WTC11 (cell line): ENCODE measurements around the gene MAML3. TPM values are rescaled to one million over a fixed set of nuclear protein-coding genes. Genes with fewer than 3 reads are reported as not detected.

ENCODE experiments used
- ATAC-seq: fragments of 200-7000 bp; cut with Tn5 transposase; 2 replicates; pipeline ENCODE4 v1.10.0; 2021; ENCODE audit warnings: mild to moderate bottlenecking, moderate library complexity
- CTCF ChIA-PET: fragments of 300-600 bp; sonication (Branson Sonifier 250); formaldehyde crosslinking; loops from one replicate; lab custom pipeline; 2021; ENCODE audit warnings: antibody characterized with exemption; lab: Charles Lee
- POLR2A ChIA-PET: fragments of 350-600 bp; sonication (Branson Sonifier 250); formaldehyde crosslinking; loops from one replicate; lab custom pipeline; 2021; ENCODE audit warnings: antibody characterized with exemption; lab: Charles Lee
- DNase-seq: peaks from one replicate; pipeline ENCODE4 v3.0.0; 2021; ENCODE audit warnings: low spot score
- H3K27ac Mint-ChIP-seq: 2 replicates; pipeline ENCODE4 v1.8.0; 2021; ENCODE audit warnings: mixed read lengths
- H3K27me3 Mint-ChIP-seq: 2 replicates; pipeline ENCODE4 v1.8.0; 2021; ENCODE audit warnings: low read depth, mild to moderate bottlenecking, moderate library complexity, mixed read lengths
- H3K36me3 Mint-ChIP-seq: 2 replicates; pipeline ENCODE4 v1.8.0; 2021; ENCODE audit warnings: mixed read lengths
- H3K4me1 Mint-ChIP-seq: 2 replicates; pipeline ENCODE4 v1.8.0; 2022; ENCODE audit warnings: mixed read lengths
- H3K4me3 Mint-ChIP-seq: 2 replicates; pipeline ENCODE4 v1.8.0; 2021; ENCODE audit warnings: mild to moderate bottlenecking, moderate library complexity, mixed read lengths
- H3K9me3 Mint-ChIP-seq: 2 replicates; pipeline ENCODE4 v1.8.0; 2021; ENCODE audit warnings: mixed read lengths
- AR ChIP-seq: fragments of 250-450 bp; sonication (Bioruptor Pico); IDR thresholded peaks from 2 replicates; pipeline ENCODE4 v1.9.0; 2021; ENCODE audit warnings: mild to moderate bottlenecking
- ETV6 ChIP-seq: sonication (generic); formaldehyde crosslinking; IDR thresholded peaks from 2 replicates; pipeline ENCODE4 v1.8.1; 2022; ENCODE audit warnings: mild to moderate bottlenecking, missing genetic modification reagents
- TCF7 ChIP-seq: sonication (generic); formaldehyde crosslinking; IDR thresholded peaks from 2 replicates; pipeline ENCODE4 v1.8.0; 2022; ENCODE audit warnings: mild to moderate bottlenecking, low read depth, missing genetic modification reagents, moderate library complexity
- TEAD4 ChIP-seq: sonication (generic); formaldehyde crosslinking; IDR thresholded peaks from 2 replicates; pipeline ENCODE4 v1.8.0; 2022; ENCODE audit warnings: mild to moderate bottlenecking, missing genetic modification reagents
- TP53 ChIP-seq: sonication (generic); formaldehyde crosslinking; IDR thresholded peaks from 2 replicates; pipeline ENCODE4 v1.8.1; 2023; ENCODE audit warnings: mild to moderate bottlenecking, missing genetic modification reagents
- ZNF263 ChIP-seq: sonication (generic); formaldehyde crosslinking; IDR thresholded peaks from 2 replicates; pipeline ENCODE4 v1.8.1; 2022; ENCODE audit warnings: low read depth, mild to moderate bottlenecking, moderate library complexity, missing genetic modification reagents
- total RNA-seq: library from RNA; stranded (reverse); gene quantifications from 3 replicates; pipeline ENCODE4 v1.2.3, GENCODE V29; 2021
- TF ChIP-seq, protein P1 (sequence below): sonication (generic); formaldehyde crosslinking; IDR thresholded peaks from 2 replicates; pipeline ENCODE4 v1.8.1; 2023; ENCODE audit warnings: mild to moderate bottlenecking, missing genetic modification reagents
- TF ChIP-seq, protein P2 (sequence below): fragments of 200-600 bp; IDR thresholded peaks from 2 replicates; pipeline ENCODE4 v1.8.0; 2022; ENCODE audit warnings: antibody characterized with exemption
- TF ChIP-seq, protein P3 (sequence below): fragments of 250-450 bp; sonication (Bioruptor Pico); conservative IDR thresholded peaks from 2 replicates; pipeline ENCODE4 v1.9.0; 2021; ENCODE audit warnings: mild to moderate bottlenecking
- TF ChIP-seq, protein P4 (sequence below): sonication (generic); formaldehyde crosslinking; IDR thresholded peaks from 2 replicates; pipeline ENCODE4 v1.8.0; 2022; ENCODE audit warnings: mild to moderate bottlenecking, missing genetic modification reagents
- TF ChIP-seq, protein P5 (sequence below): sonication (generic); formaldehyde crosslinking; IDR thresholded peaks from 2 replicates; pipeline ENCODE4 v1.8.1; 2022; ENCODE audit warnings: missing genetic modification reagents, borderline replicate concordance
- TF ChIP-seq, protein P6 (sequence below): sonication (generic); formaldehyde crosslinking; IDR thresholded peaks from 2 replicates; pipeline ENCODE4 v1.8.1; 2022; ENCODE audit warnings: low read depth, mild to moderate bottlenecking, moderate library complexity, missing genetic modification reagents, borderline replicate concordance

Gene MAML3
- total RNA-seq, 1 experiment from 2014 or later: 7.4 TPM

DNA sequence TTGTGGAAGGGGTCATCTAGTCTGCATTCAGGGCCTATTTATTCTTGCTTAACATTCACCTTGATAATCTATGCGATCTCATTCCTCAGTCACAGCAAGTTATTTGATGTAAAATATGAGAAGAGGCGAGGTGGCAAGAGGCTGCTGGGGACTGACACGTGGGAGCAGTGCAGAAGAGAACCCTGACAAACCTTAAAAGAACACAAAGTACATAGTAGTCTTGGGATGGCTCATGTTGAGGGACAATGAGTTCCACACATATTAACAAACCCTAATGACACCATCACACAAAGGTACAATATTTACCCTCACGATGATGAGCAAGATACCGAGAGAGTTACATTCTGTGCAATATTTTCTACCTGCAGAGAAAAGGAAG, 57.5 kb downstream of the MAML3 start:
- Mint-ChIP-seq H3K9me3 (no peaks in the 10 kb centered on the region), H3K4me1 (peaks cover 56% of the 10 kb centered on the region), H3K27ac (no peak overlapping the region), H3K36me3 (no peaks in the 10 kb centered on the region), H3K27me3 (no peaks in the 10 kb centered on the region), H3K4me3 (no peak overlapping the region)
- ATAC-seq: no peak
- no peak for DNase-seq
- TF ChIP-seq ZNF263 (CRISPR knock-in tag): no peak
- POLR2A ChIA-PET: no interaction called here
- CTCF ChIA-PET: no interaction called here

DNA sequence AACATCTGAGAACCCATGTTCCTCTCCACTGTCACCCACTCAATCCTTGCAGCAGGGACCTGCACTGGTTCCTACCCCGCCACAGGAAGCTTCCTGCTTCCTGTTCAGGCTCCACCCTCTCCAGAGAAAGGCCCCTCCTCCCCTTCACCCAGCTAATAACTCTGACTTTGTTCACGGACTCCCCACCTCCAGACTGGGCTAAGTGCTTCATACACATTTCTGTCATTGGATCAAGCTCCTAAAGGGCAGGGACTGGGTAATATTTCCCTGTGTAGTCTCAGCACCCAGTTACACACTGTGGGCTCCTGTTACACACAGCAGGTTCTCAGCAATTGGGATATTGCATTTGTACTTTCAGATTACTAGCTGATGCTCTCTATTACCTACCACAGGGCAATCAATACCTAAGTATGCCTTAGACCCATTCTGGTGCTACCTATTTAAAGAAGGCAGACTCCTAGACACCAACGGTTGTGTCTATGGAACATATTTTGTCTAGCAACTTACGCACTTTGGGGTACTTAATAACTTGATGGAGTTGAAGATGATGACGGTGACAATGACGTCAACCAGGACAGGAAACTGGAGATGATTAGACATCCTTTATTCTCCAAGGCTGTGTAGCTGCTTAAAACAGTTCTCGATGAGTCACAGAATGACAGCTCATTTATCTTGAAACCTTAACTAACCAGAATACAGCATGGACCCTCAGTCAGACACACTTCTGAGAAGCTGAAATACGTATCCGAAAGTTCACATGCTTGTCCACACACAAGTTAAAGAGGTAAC, 58.1 kb downstream of the MAML3 start:
- H3K4me3 Mint-ChIP-seq: no peak overlapping the region; the same call in 1 of the 2 replicates
- H3K36me3 Mint-ChIP-seq: no peaks in the 10 kb centered on the region
- ATAC-seq (peak; percentile 10; the same call in 1 of the 2 replicates), DNase-seq (no peak)
- TF ChIP-seq TP53 (CRISPR knock-in tag) (no peak), ETV6 (CRISPR knock-in tag) (no peak), TEAD4 (CRISPR knock-in tag) (no peak), AR (CRISPR knock-in tag) (no peak), TCF7 (CRISPR knock-in tag) (no peak)
- TF ChIP-seq, protein P1, sequence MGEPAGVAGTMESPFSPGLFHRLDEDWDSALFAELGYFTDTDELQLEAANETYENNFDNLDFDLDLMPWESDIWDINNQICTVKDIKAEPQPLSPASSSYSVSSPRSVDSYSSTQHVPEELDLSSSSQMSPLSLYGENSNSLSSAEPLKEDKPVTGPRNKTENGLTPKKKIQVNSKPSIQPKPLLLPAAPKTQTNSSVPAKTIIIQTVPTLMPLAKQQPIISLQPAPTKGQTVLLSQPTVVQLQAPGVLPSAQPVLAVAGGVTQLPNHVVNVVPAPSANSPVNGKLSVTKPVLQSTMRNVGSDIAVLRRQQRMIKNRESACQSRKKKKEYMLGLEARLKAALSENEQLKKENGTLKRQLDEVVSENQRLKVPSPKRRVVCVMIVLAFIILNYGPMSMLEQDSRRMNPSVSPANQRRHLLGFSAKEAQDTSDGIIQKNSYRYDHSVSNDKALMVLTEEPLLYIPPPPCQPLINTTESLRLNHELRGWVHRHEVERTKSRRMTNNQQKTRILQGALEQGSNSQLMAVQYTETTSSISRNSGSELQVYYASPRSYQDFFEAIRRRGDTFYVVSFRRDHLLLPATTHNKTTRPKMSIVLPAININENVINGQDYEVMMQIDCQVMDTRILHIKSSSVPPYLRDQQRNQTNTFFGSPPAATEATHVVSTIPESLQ (CRISPR knock-in tag): no peak
- TF ChIP-seq, protein P2, sequence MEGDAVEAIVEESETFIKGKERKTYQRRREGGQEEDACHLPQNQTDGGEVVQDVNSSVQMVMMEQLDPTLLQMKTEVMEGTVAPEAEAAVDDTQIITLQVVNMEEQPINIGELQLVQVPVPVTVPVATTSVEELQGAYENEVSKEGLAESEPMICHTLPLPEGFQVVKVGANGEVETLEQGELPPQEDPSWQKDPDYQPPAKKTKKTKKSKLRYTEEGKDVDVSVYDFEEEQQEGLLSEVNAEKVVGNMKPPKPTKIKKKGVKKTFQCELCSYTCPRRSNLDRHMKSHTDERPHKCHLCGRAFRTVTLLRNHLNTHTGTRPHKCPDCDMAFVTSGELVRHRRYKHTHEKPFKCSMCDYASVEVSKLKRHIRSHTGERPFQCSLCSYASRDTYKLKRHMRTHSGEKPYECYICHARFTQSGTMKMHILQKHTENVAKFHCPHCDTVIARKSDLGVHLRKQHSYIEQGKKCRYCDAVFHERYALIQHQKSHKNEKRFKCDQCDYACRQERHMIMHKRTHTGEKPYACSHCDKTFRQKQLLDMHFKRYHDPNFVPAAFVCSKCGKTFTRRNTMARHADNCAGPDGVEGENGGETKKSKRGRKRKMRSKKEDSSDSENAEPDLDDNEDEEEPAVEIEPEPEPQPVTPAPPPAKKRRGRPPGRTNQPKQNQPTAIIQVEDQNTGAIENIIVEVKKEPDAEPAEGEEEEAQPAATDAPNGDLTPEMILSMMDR: no peak
- TF ChIP-seq, protein P3, sequence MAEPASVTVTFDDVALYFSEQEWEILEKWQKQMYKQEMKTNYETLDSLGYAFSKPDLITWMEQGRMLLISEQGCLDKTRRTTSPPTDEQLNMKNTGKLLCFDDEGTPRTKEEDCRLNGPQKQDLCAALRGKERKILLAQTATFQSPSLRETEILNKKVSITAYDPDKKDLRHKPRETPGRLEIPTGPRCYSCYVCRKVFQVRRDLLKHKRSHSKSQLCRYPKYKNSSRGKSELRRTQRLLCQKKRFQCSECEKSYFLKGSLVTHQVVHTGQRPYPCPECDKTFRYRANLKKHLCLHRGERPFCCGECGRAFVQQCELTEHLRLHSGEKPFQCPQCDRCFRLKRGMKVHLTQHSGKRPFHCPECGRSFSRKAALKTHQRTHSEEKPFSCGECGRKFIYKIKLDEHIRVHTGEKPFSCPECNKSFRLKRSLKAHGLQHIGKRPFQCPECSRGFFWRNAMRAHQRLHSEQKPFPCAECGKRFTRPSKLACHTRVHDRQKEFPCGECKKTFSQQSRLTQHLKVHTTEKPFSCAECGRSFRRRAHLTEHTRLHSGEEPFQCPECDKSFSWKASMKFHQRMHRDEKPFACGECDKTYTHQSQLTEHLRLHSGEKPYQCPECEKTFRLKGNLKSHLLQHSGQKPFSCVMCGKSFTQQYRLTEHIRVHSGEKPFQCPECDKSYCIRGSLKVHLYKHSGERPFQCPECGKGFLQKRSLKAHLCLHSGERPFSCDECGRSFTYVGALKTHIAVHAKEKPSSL (CRISPR knock-in tag): no peak
- TF ChIP-seq, protein P4, sequence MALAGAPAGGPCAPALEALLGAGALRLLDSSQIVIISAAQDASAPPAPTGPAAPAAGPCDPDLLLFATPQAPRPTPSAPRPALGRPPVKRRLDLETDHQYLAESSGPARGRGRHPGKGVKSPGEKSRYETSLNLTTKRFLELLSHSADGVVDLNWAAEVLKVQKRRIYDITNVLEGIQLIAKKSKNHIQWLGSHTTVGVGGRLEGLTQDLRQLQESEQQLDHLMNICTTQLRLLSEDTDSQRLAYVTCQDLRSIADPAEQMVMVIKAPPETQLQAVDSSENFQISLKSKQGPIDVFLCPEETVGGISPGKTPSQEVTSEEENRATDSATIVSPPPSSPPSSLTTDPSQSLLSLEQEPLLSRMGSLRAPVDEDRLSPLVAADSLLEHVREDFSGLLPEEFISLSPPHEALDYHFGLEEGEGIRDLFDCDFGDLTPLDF (CRISPR knock-in tag): no peak
- TF ChIP-seq, protein P5, sequence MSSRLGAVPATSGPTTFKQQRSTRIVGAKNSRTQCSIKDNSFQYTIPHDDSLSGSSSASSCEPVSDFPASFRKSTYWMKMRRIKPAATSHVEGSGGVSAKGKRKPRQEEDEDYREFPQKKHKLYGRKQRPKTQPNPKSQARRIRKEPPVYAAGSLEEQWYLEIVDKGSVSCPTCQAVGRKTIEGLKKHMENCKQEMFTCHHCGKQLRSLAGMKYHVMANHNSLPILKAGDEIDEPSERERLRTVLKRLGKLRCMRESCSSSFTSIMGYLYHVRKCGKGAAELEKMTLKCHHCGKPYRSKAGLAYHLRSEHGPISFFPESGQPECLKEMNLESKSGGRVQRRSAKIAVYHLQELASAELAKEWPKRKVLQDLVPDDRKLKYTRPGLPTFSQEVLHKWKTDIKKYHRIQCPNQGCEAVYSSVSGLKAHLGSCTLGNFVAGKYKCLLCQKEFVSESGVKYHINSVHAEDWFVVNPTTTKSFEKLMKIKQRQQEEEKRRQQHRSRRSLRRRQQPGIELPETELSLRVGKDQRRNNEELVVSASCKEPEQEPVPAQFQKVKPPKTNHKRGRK (CRISPR knock-in tag): no peak
- TF ChIP-seq, protein P6, sequence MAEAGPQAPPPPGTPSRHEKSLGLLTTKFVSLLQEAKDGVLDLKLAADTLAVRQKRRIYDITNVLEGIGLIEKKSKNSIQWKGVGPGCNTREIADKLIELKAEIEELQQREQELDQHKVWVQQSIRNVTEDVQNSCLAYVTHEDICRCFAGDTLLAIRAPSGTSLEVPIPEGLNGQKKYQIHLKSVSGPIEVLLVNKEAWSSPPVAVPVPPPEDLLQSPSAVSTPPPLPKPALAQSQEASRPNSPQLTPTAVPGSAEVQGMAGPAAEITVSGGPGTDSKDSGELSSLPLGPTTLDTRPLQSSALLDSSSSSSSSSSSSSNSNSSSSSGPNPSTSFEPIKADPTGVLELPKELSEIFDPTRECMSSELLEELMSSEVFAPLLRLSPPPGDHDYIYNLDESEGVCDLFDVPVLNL (CRISPR knock-in tag): no peak
- peaks cover 62% of the 10 kb centered on the region for H3K4me1 Mint-ChIP-seq
- no peaks in the 10 kb centered on the region for H3K9me3 Mint-ChIP-seq
- H3K27ac Mint-ChIP-seq: no peak overlapping the region
- no peaks in the 10 kb centered on the region for H3K27me3 Mint-ChIP-seq
- ChIA-PET CTCF (no interaction called here), POLR2A (no interaction called here)
